Stimulated activated effector memory CD8-positive, alpha-beta T cell treated with anti-CD3 and anti-CD28 coated beads, Interleukin-12 subunit alpha, Interleukin-12 subunit beta, amount 100 ng/mL, for 72 hours (primary cell): ENCODE data around the gene CIBAR2.

Experiments
- ATAC-seq: fragments of 150-1000 bp; cut with Tn5 transposase; 2 replicates; pipeline ENCODE4 v1.10.0; 2021
- DNase-seq, 2 donors: peaks; one replicate each; pipeline ENCODE4 v3.0.0; 2021 to 2022; ENCODE audit warnings: low spot score in 2 of 2
- H3K27ac Mint-ChIP-seq: one replicate; pipeline ENCODE4 v1.8.0; 2022; ENCODE audit warnings: mild to moderate bottlenecking, mixed read lengths
- H3K36me3 Mint-ChIP-seq: one replicate; pipeline ENCODE4 v1.8.0; 2022; ENCODE audit warnings: mild to moderate bottlenecking, mixed read lengths
- H3K4me1 Mint-ChIP-seq: one replicate; pipeline ENCODE4 v1.8.0; 2022; ENCODE audit warnings: mixed read lengths
- H3K4me3 Mint-ChIP-seq: one replicate; pipeline ENCODE4 v1.8.0; 2022; ENCODE audit warnings: mild to moderate bottlenecking, mixed read lengths
- H3K9me3 Mint-ChIP-seq: one replicate; pipeline ENCODE4 v1.8.0; 2022; ENCODE audit warnings: mixed read lengths

The CIBAR2 gene

DNA sequence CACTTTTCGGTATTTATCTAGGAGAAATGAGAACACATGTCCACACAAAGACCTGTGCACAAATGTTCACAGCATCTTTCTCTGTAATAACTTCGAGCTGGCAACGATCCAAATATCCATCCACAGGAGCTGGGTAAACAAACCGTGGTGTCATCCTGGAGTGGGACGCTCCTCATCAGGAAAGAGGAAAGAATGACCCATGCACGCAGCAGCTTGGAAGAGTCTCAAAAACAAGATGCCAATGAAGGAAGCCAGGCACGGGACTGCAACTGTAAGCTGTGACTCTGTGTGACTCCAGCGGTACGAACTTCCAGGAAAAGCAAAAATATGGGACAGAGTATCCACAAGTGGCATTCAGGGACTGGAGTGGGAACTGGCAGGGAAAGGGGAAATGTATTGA lies 36.7 kb upstream of the CIBAR2 start:
- Mint-ChIP-seq H3K9me3 (no peaks in the 10 kb centered on the region), H3K27ac (no peak overlapping the region), H3K4me3 (no peak overlapping the region), H3K36me3 (no peaks in the 10 kb centered on the region), H3K4me1 (peaks cover 8% of the 10 kb centered on the region)
- DNase-seq (no peak), ATAC-seq (no peak)

DNA sequence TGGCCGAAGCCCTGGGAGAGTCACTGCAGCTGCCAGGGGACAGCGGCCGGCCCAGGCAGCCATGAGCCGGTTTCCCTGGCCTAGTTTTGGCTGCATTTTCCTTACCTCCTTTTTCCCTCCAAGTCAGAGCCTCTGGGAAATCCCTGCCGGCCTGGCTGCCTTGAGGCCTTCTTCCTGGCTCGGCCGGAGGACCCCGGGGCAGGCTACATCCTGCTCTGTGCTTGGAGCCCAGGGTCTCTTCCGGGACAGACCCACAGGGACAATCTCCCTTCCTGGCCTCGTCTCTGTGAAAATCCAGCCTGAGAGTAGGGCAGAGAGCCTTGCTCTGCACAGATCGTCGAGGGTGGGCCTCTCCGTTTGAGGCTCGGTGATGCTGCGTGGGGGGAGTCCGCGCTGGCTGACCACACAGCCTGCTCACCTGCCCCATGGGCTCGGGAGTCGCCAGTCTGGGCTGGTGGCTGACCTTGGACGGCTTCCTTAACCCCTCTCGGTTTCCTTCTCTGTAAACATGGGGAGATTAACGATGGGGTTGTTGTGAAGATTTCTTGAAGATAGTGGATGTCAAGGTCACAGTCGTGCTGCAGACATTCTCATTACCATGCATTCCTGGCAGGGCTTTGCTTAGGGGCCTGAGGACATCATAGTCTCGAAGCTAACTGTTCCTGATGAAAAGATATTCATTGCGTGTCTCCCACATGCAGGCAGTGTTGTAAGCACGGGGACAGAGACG lies 34.8 kb upstream of the CIBAR2 start:
- Mint-ChIP-seq H3K27ac (no peak overlapping the region), H3K4me1 (peaks cover 8% of the 10 kb centered on the region), H3K4me3 (no peak overlapping the region), H3K36me3 (no peaks in the 10 kb centered on the region), H3K9me3 (no peaks in the 10 kb centered on the region)
- DNase-seq (no peak), ATAC-seq (no peak)

DNA sequence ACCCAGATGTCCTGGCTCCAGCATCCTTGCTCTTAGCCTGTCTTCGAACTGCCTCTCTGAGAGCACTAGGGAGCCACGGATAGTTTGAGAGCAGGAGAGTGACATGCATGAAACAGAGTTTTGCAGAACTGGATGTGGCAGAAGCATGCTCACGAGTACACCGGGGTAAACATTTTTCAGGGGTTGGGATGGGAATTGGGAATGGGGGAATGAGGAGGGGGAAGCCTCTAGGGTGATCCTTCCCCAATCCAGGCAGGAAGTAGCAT lies 34.2 kb upstream of the CIBAR2 start:
- H3K4me1 Mint-ChIP-seq, result peaks cover 8% of the 10 kb centered on the region
- H3K4me3 Mint-ChIP-seq, result no peak overlapping the region
- ATAC-seq (no peak), DNase-seq (no peak)
- H3K27ac Mint-ChIP-seq, result no peak overlapping the region
- H3K36me3 Mint-ChIP-seq, result no peaks in the 10 kb centered on the region
- no peaks in the 10 kb centered on the region for H3K9me3 Mint-ChIP-seq

DNA sequence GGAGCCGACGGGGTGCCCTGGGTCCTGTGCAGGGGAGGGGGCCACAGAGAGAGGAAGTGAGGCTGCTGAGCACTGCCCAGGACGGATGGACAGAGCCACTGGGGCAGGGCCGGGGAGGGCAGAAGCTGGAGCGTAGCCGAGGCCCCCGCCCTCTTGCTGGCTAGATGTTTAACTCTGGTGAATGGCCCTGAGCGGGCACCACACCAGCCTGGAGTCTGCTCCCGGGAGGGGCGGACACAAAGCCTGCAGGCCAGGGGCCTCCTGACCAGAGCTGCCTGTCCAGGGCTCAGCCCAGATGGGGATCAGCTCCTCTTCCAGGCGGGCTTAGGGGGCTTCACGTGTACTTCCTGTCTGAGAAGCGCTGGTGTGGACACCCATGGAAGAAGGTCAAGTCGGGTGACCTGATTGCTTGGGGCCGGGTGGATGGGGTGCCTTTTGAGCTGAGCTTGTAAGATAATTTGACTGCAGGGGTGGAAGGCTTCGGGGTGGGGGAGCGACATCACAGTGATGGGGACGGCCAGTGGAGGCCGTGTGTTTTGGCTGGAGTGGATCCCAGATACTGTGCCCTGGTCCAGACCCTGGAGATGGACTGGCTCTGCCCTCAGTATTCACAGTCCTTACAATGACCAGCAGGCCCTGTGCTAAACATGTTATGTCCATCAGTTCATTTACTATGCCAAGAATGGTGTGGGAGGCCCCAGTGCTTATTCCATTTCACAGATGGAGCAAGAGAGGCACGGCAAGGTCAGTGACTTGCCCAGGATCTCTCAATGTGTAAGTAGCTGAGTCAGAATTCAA lies 33.7 kb upstream of the CIBAR2 start:
- no peak overlapping the region for H3K4me3 Mint-ChIP-seq
- DNase-seq (no peak), ATAC-seq (no peak)
- no peak overlapping the region for H3K27ac Mint-ChIP-seq
- peaks cover 4% of the 10 kb centered on the region for H3K4me1 Mint-ChIP-seq
- H3K36me3 Mint-ChIP-seq, result no peaks in the 10 kb centered on the region
- H3K9me3 Mint-ChIP-seq, result no peaks in the 10 kb centered on the region

DNA sequence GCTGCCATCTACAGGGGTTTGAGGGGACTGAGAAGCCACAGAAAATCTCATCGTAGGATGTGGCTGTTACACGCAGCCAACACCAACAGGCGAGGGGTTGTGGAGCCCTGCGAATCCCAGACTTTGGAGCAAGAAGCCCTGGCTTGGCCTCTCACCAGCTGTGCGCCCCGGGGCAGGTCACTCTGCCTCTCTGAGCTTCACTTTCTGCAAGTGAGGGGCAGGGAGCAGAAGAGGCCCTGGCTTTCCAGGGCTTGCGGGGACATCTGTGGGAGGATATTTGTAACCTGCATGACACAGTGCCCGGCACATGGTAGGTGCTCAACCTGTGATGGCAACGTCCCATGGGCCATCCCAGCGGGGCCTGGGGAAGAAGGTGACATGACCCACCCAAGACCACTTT lies 32.9 kb upstream of the CIBAR2 start:
- no peak for ATAC-seq
- Mint-ChIP-seq H3K36me3 (no peaks in the 10 kb centered on the region), H3K4me1 (no peaks in the 10 kb centered on the region), H3K4me3 (no peak overlapping the region), H3K9me3 (no peaks in the 10 kb centered on the region), H3K27ac (no peak overlapping the region)
- DNase-seq, result no peak

DNA sequence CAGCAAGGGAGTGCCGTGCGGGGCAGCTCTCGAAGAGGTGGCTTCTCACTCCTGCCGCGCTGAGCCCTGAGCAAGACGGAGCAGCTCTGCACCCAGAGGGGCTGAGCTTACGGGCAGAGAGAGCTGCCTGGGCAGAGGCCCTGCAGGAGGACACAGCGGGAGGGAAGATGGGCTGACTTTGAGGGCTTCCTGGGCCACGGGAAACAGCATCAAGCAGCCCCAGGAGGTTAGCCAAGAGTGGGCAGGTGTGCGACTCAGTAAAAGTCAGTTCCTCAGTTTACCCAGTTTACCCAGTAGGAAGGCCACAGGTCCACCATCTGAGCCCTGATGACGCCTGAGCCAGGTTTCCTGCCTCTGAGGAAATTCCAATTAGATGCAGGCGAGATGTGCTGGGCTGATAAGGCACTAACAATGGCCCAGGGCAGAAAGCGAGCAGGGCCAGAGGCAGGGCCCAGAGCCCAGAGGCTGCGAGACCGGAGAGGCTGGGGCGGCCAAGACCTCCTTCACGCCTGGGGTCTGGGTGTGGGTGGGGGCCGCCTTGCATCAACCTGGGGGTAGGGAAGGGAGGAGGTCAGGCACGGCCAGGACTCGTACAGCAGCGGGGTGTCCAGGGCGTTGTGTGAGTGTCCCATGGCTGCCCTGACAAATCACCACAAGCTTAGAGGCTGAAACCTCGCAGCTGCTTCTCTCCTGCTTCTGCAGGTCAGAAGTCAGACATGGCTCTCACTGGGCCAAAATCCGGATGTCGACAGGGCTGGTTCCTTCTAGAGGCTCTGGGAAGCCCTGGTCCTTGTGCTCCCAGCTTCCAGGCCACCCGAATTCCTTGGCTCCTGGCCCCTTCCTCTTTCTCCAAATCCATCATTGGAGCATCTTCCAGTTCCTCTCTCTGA lies 32.0 kb upstream of the CIBAR2 start:
- Mint-ChIP-seq H3K36me3 (no peaks in the 10 kb centered on the region), H3K4me3 (no peak overlapping the region), H3K4me1 (no peaks in the 10 kb centered on the region), H3K9me3 (no peaks in the 10 kb centered on the region), H3K27ac (no peak overlapping the region)
- DNase-seq (no peak), ATAC-seq (no peak)

DNA sequence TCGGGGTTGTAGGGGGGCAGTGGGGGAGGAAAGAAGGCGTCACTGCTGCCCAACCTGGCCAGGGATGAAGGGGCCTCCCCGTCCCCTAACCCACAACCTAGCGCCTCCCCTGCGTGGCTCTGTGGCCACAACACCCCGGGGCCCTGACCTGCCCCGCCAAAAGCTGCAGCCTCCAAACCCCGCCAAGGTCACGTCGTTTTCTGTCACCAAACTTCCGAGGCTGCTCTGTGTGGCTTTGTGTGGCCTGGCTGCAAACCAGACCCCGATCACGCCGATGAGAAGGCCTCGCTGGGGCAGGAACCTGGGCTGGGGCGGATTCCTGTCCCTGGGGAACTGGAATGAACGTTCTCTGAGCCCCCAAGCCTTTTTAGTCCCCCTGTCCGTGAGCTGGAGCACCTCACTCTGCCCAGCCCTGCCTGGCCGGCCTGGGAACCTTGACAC lies 30.5 kb upstream of the CIBAR2 start:
- H3K4me3 Mint-ChIP-seq, result no peak overlapping the region
- no peaks in the 10 kb centered on the region for H3K36me3 Mint-ChIP-seq
- no peak for DNase-seq
- ATAC-seq, result no peak
- H3K9me3 Mint-ChIP-seq, result no peaks in the 10 kb centered on the region
- no peak overlapping the region for H3K27ac Mint-ChIP-seq
- H3K4me1 Mint-ChIP-seq, result peaks cover 8% of the 10 kb centered on the region

DNA sequence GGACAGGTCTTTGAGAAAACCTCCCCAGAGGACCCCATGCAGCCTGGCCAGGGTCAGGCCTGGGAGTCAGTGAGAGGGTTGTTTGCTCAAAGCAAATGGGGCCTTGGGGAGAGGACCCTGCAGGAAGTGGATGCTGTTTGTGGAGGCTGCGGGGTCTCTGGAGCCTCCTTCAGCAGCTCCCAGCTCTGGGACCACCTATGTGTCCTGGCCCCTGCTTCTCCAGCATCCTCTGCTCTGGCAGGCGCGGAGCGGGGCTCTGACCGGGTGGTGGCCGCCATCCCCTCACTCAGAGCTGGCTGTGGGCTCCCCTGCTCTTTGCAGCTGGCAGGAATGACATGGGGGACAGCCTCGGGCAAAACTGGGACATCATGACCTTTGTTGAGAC lies 29.8 kb upstream of the CIBAR2 start:
- Mint-ChIP-seq H3K4me1 (peaks cover 13% of the 10 kb centered on the region), H3K27ac (no peak overlapping the region), H3K4me3 (no peak overlapping the region), H3K9me3 (no peaks in the 10 kb centered on the region), H3K36me3 (no peaks in the 10 kb centered on the region)
- ATAC-seq, result no peak
- no peak for DNase-seq

DNA sequence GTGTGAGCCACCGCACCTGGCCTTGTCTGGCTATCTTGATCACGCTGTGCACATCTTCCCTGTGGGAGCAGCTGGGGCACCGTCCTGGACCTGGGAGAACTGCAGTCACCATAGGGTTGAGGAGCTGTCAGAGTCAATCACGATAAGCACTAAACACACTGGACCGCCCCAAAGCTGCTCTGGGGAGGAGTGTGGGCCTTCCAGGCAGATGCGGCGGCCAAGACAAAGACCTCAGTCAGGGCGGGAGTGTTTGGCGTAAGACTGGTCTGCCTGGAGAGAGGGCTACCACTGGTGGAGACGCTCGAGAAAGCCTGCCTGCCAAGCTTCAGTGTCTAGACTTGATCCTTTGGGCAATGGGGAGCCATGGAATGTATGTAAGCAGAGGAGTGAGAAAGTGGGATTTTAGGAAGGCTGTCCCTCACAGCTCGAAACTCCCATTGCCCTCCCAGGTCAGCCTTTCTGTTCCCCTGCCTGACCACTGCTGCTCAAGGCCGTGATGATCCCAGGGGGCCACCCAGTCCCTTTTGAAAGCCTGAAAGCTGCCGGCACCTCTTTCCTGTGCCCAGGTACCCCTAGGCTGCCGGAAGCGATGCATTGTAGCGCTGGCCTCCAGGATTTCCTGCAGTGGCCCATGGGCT lies 29.3 kb upstream of the CIBAR2 start:
- no peaks in the 10 kb centered on the region for H3K9me3 Mint-ChIP-seq
- no peak overlapping the region for H3K27ac Mint-ChIP-seq
- no peaks in the 10 kb centered on the region for H3K36me3 Mint-ChIP-seq
- no peak overlapping the region for H3K4me3 Mint-ChIP-seq
- DNase-seq (no peak), ATAC-seq (no peak)
- peaks cover 16% of the 10 kb centered on the region for H3K4me1 Mint-ChIP-seq

DNA sequence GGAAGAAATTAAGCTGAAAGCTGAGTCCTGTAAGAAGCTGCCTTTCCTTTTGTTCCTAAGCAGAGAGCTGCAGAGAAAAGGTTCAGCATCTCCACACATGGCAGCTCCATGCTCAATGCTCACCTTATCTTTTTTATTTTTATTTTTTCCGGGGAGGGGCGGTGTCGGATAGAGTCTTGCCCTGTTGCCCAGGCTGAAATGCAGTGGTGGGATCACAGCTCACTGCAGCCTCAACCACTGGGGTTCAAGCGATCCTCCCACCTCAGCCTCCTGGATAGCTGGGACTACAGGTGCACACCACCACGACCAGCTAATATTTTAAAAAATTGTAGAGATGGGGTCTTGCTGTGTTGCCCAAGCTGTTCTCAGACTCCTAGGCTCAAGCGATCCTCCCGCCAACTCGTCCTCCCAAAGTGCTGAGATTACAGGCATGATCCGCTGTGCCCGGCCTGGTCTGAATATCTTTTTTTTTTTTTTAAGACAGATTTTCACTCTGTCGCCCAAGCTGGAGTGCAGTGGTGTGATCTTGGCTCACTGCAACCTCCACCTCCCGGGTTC lies 28.3 kb upstream of the CIBAR2 start:
- no peak overlapping the region for H3K4me3 Mint-ChIP-seq
- no peak for DNase-seq
- no peak for ATAC-seq
- no peak overlapping the region for H3K27ac Mint-ChIP-seq
- H3K4me1 Mint-ChIP-seq, result peaks cover 24% of the 10 kb centered on the region
- no peaks in the 10 kb centered on the region for H3K36me3 Mint-ChIP-seq
- H3K9me3 Mint-ChIP-seq, result no peaks in the 10 kb centered on the region

DNA sequence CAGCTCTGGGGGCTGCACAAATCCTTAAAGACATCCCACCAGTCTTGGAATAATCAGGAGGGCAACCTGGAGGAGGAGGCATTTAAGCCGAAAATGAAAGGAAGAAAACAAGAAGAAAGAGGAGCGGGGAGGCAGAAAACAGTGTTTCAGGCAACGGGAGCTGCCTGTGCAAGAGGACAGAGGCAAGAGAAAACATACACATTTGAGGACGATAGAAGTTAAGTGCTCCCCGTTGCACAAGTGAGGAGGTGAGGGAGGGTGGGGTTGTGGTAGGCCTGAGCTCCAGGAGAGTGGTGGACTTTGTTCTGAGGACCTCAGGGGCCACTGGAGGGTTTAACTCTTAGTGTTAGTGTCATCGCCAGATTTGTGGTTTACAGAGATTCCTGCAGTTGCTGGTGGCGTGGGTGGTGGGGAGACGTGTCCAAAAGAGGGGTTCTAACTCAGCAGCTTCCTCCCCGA lies 27.6 kb upstream of the CIBAR2 start:
- DNase-seq, result no peak
- Mint-ChIP-seq H3K4me3 (no peak overlapping the region), H3K36me3 (no peaks in the 10 kb centered on the region), H3K9me3 (no peaks in the 10 kb centered on the region), H3K27ac (no peak overlapping the region), H3K4me1 (peaks cover 24% of the 10 kb centered on the region)
- no peak for ATAC-seq

DNA sequence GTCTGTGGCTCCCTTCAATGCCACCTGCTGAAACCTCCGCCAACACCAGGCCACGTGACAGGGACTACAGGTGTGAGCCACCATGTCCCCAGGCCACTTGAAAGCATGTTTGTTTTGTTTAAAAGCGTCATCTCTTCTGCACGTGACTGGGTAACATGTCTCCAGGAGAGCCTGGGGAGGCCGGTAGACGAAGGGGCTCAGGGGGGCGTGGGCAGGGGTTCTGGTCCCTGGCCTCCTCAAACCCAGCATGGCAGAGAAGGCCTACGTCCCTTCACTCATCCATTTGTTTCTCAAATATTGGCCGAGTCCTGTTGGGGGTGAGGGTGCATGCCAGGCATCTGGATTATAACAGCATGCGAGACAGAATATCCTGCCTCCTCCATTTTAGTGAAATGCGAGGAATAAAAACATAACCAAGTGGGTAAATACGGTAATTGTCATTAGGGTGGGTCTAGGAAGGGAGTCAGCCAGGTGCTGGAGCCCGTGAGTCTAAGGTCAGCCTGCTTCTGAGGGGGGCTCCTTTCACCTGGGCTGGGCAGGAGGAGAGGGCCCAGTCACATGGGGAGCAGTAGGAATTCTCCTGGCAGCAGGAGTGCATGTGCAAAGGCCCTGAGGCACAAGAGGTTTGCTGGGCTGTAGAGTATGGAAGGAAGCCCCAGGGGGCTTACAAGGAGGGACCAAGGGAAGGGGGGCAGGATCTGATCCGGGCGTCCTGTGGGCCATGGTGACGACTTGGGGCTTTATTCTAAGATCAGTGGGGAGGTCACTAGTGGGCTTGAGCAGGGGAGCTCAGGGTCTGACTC lies 26.8 kb upstream of the CIBAR2 start:
- no peak for DNase-seq
- no peak overlapping the region for H3K27ac Mint-ChIP-seq
- H3K4me3 Mint-ChIP-seq, result no peak overlapping the region
- no peaks in the 10 kb centered on the region for H3K36me3 Mint-ChIP-seq
- ATAC-seq, result no peak
- no peaks in the 10 kb centered on the region for H3K9me3 Mint-ChIP-seq
- peaks cover 24% of the 10 kb centered on the region for H3K4me1 Mint-ChIP-seq

DNA sequence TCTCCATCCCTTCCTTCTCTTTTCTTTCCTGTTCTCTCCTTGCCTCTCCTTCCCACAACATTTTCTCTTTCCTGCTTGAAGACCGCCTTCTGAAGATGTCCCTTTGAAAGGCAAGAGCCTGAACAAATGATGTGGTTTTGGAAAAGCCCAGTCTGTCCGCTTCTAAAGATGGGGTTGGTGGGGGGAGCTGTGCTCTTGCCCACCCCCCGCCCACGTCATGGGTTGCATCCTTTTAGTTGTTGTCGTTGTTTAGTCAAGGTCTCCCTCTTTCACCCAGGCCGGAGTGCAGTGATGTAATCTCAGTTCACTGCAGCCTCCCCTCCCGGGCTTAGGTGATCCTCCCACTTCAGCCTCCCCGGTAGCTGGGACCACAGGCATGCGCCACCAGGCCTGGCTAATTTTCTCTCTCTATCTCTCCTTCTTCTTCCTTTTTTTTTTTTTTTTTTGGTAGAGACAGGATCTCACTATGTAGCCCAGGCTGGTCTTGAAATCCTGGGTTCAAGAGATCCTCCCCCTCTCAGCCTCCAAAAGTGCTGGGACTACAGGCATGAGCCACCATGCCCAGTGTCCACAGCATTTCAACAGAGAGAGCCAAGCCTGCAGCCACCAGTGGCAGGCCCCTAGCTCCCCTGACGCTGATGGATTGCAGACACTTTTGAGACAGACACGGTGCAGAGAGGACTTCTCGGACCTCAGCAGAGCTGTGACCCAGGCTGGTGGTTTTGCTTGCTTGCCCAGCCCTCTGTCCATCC lies 26.0 kb upstream of the CIBAR2 start:
- no peak for ATAC-seq
- Mint-ChIP-seq H3K4me3 (no peak overlapping the region), H3K4me1 (peaks cover 24% of the 10 kb centered on the region), H3K27ac (no peak overlapping the region), H3K36me3 (no peaks in the 10 kb centered on the region), H3K9me3 (no peaks in the 10 kb centered on the region)
- DNase-seq, result no peak
